GM19452 (cell line): ENCODE measurements around the gene NOXRED1.

ENCODE experiments used
- ATAC-seq: cut with Tn5 transposase; IDR thresholded peaks from one replicate; pipeline ENCODE4 v1.9.1; 2021; ENCODE audit not compliant: unreplicated experiment

Gene NOXRED1

GRCh38 chr14:77409131-77409533, 14.2 kb downstream of the NOXRED1 start:
- ATAC-seq: no peak

- no peak for ATAC-seq
These were observed 16.2 kb downstream of the NOXRED1 start for GRCh38 chr14:77407158-77407557.

GRCh38 chr14:77406718-77407117, 16.6 kb downstream of the NOXRED1 start:
- no peak for ATAC-seq

- ATAC-seq: no peak
These were observed 17.2 kb downstream of the NOXRED1 start for GRCh38 chr14:77406086-77406485.

- no peak for ATAC-seq
These were observed 19.6 kb downstream of the NOXRED1 start for GRCh38 chr14:77403768-77404167.

- ATAC-seq: no peak
These were observed 23.1 kb downstream of the NOXRED1 start for GRCh38 chr14:77400216-77400615.

GRCh38 chr14:77390188-77390587, 33.1 kb downstream of the NOXRED1 start:
- ATAC-seq: no peak

GRCh38 chr14:77378701-77379100, 44.6 kb downstream of the NOXRED1 start:
- ATAC-seq: no peak

GRCh38 chr14:77377502-77377844, 45.9 kb downstream of the NOXRED1 start:
- ATAC-seq: no peak

- ATAC-seq: peak; percentile 85
These were observed 46.4 kb downstream of the NOXRED1 start, which contains the start of the genes SAMD15 and TMED8 for GRCh38 chr14:77376771-77377501. TSS of gene SAMD15 (plus strand) at chr14:77377379. CDS start at chr14:77377419, 40 bp downstream. TSS of gene TMED8 (minus strand) at chr14:77377094. CDS start at chr14:77377053, 41 bp downstream.

- ATAC-seq: peak; percentile 11
These were observed 47.2 kb downstream of the NOXRED1 start for GRCh38 chr14:77375973-77376770.

- no peak for ATAC-seq
These were observed 48.0 kb downstream of the NOXRED1 start for GRCh38 chr14:77375164-77375950.

- ATAC-seq: no peak
These were observed 51.0 kb downstream of the NOXRED1 start for GRCh38 chr14:77372304-77372841.

GRCh38 chr14:77369285-77369684, 54.0 kb downstream of the NOXRED1 start:
- ATAC-seq: no peak

- ATAC-seq: no peak
These were observed 59.2 kb downstream of the NOXRED1 start for GRCh38 chr14:77364146-77364545.

GRCh38 chr14:77359626-77360025, 63.7 kb downstream of the NOXRED1 start:
- ATAC-seq: no peak

- ATAC-seq: no peak
These were observed 66.4 kb downstream of the NOXRED1 start for GRCh38 chr14:77356899-77357298.

- ATAC-seq: no peak
These were observed 67.5 kb downstream of the NOXRED1 start for GRCh38 chr14:77355811-77356210.

GRCh38 chr14:77353469-77354141, 69.7 kb downstream of the NOXRED1 start:
- ATAC-seq: no peak

GRCh38 chr14:77347751-77348150, 75.6 kb downstream of the NOXRED1 start:
- ATAC-seq: no peak

GRCh38 chr14:77346495-77346894, 76.8 kb downstream of the NOXRED1 start:
- ATAC-seq: no peak
